HG02763 (cell line): ENCODE results near the gene ZFP91.
"Not testable (repeated sequence)": the region's sequence is repeated elsewhere in the genome, so short reads cannot be mapped to it uniquely, and the experiment has no call there.

Experiments used
- ATAC-seq: cut with Tn5 transposase; IDR thresholded peaks from one replicate; pipeline ENCODE4 v1.9.1; 2021; ENCODE audit warnings: mild to moderate bottlenecking, moderate library complexity; ENCODE audit not compliant: unreplicated experiment

Gene ZFP91

GRCh38 chr11:58578635-58579191, at the start of gene ZFP91:
ZFP91 (plus strand) TSS chr11:58579063; CDS start chr11:58579282, 219 bp downstream.
- ATAC-seq = peak; percentile 36

- no peak for ATAC-seq
These were observed 48.6 kb upstream of the ZFP91 start for GRCh38 chr11:58530236-58530635.

- no peak for ATAC-seq
These were observed 47.0 kb upstream of the ZFP91 start for GRCh38 chr11:58531865-58532341.

- no peak for ATAC-seq
These were observed 32.0 kb upstream of the ZFP91 start for GRCh38 chr11:58546841-58547240.

GRCh38 chr11:58549644-58550043, 29.2 kb upstream of the ZFP91 start:
- ATAC-seq = no peak

GRCh38 chr11:58560842-58561241, 18.0 kb upstream of the ZFP91 start:
- no peak for ATAC-seq

GRCh38 chr11:58561394-58562098, 17.3 kb upstream of the ZFP91 start:
- ATAC-seq = no peak

- peak; percentile 85 for ATAC-seq
These were observed 16.5 kb upstream of the ZFP91 start for GRCh38 chr11:58562375-58562800.

- ATAC-seq = no peak
These were observed 14.6 kb upstream of the ZFP91 start for GRCh38 chr11:58564231-58564630.

GRCh38 chr11:58567889-58568512, 10.9 kb upstream of the ZFP91 start:
- ATAC-seq = peak; percentile 93

- ATAC-seq = not testable (repeated sequence)
These were observed 6.0 kb upstream of the ZFP91 start for GRCh38 chr11:58572906-58573305.

GRCh38 chr11:58573451-58574104, 5.3 kb upstream of the ZFP91 start:
- no peak for ATAC-seq

GRCh38 chr11:58574881-58575280, 4.0 kb upstream of the ZFP91 start:
- ATAC-seq = no peak

- ATAC-seq = no peak
These were observed 3.4 kb upstream of the ZFP91 start, which contains the start of gene LPXN for GRCh38 chr11:58575377-58576020. LPXN (minus strand) TSS chr11:58575856; CDS start chr11:58575772, 84 bp downstream.

GRCh38 chr11:58576887-58577471, 1.9 kb upstream of the ZFP91 start:
- ATAC-seq = no peak

- ATAC-seq = peak; percentile 50
These were observed 1.2 kb upstream of the ZFP91 start for GRCh38 chr11:58577555-58578135.

- ATAC-seq = no peak
These were observed 678 bp upstream of the ZFP91 start for GRCh38 chr11:58578136-58578634.

GRCh38 chr11:58579192-58580129, 598 bp downstream of the ZFP91 start:
- peak; percentile 37 for ATAC-seq

- no peak for ATAC-seq
These were observed 1.4 kb downstream of the ZFP91 start for GRCh38 chr11:58580311-58580710.
